Kidney epithelial cell (primary cell): ENCODE data around the gene PLA2G5. TPM values are rescaled to one million over a fixed set of nuclear protein-coding genes. Genes with fewer than 3 reads are reported as not detected.

Experiments
- DNase-seq: peaks from one replicate; pipeline ENCODE4 v3.0.0-alpha.2; 2010; ENCODE audit warnings: low read depth
- H3K27me3 ChIP-seq: 2 replicates; pipeline ENCODE4 v1.6.0; 2011; ENCODE audit warnings: low read length; ENCODE audit not compliant: control insufficient read depth, insufficient read depth
- H3K36me3 ChIP-seq: 2 replicates; pipeline ENCODE4 v1.5.1; 2011; ENCODE audit warnings: low read length; ENCODE audit not compliant: control insufficient read depth, insufficient read depth
- H3K4me3 ChIP-seq: 2 replicates; pipeline ENCODE4 v1.5.1; 2011; ENCODE audit warnings: low read depth, mild to moderate bottlenecking, control low read depth, low read length
- total RNA-seq: library from RNA; depleted of rRNA; stranded (reverse); fragments of >200 nt; gene quantifications from 2 replicates; pipeline ENCODE4 v1.2.3, GENCODE V29; 2015
- TF ChIP-seq, protein P1 (sequence below): IDR thresholded peaks from 2 replicates; pipeline ENCODE4 v1.5.1; 2011; ENCODE audit warnings: mild to moderate bottlenecking, moderate library complexity, low read length, control low read depth, inconsistent platforms; ENCODE audit not compliant: insufficient read depth, poor library complexity, severe bottlenecking

PLA2G5 gene
- total RNA-seq, 1 donor from 2014 or later: not detected

GRCh38 chr1:20080441-20081352 is 10.7 kb downstream of the PLA2G5 start:
- no peaks in the 10 kb centered on the region for H3K36me3 ChIP-seq
- H3K27me3 ChIP-seq: peaks cover 5% of the 10 kb centered on the region
- H3K4me3 ChIP-seq: no peak overlapping the region
- DNase-seq: no peak
- TF ChIP-seq, protein P1, sequence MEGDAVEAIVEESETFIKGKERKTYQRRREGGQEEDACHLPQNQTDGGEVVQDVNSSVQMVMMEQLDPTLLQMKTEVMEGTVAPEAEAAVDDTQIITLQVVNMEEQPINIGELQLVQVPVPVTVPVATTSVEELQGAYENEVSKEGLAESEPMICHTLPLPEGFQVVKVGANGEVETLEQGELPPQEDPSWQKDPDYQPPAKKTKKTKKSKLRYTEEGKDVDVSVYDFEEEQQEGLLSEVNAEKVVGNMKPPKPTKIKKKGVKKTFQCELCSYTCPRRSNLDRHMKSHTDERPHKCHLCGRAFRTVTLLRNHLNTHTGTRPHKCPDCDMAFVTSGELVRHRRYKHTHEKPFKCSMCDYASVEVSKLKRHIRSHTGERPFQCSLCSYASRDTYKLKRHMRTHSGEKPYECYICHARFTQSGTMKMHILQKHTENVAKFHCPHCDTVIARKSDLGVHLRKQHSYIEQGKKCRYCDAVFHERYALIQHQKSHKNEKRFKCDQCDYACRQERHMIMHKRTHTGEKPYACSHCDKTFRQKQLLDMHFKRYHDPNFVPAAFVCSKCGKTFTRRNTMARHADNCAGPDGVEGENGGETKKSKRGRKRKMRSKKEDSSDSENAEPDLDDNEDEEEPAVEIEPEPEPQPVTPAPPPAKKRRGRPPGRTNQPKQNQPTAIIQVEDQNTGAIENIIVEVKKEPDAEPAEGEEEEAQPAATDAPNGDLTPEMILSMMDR: no peak

- Histone ChIP-seq H3K36me3 (no peaks in the 10 kb centered on the region), H3K27me3 (peaks cover 5% of the 10 kb centered on the region), H3K4me3 (no peak overlapping the region)
- TF ChIP-seq, protein P1: no peak
- no peak for DNase-seq
Measured at GRCh38 chr1:20081353-20081810, 11.4 kb downstream of the PLA2G5 start.

DNA sequence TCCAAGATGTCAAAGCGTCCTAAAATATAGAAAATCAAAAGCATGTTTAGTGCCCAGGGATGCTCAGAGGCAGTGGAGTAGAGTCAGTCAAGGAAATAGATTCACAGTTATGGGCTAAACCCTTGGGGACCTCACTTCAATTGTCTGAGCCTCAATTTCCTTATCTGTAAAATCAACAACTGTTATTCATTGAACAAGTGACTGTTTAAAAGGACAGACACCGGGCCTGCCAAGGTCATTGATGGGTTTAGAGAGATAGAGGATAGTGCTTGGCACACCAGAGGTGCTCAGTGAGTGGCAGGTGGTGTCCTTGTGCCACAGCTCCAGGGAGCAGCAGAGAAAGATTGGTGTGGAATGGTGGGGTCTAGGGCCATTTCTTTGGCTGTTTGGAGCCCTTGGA is 12.8 kb downstream of the PLA2G5 start:
- DNase-seq: no peak
- TF ChIP-seq, protein P1: no peak
- no peak overlapping the region for H3K4me3 ChIP-seq
- no peaks in the 10 kb centered on the region for H3K36me3 ChIP-seq
- peaks cover 5% of the 10 kb centered on the region for H3K27me3 ChIP-seq

- DNase-seq: no peak
- TF ChIP-seq, protein P1: no peak
- Histone ChIP-seq H3K36me3 (no peaks in the 10 kb centered on the region), H3K27me3 (peaks cover 3% of the 10 kb centered on the region), H3K4me3 (no peak overlapping the region)
Measured at GRCh38 chr1:20083178-20083944, 13.4 kb downstream of the PLA2G5 start.

GRCh38 chr1:20086800-20087199 is 16.8 kb downstream of the PLA2G5 start:
- Histone ChIP-seq H3K27me3 (no peaks in the 10 kb centered on the region), H3K36me3 (no peaks in the 10 kb centered on the region), H3K4me3 (no peak overlapping the region)
- TF ChIP-seq, protein P1: no peak
- DNase-seq: no peak
